NT2/D1 (cell line): ENCODE data around the gene CORO1C.

Experiments used
- SUZ12 ChIP-seq: IDR thresholded peaks from 2 replicates; pipeline ENCODE4 v1.6.1; 2011; ENCODE audit not compliant: insufficient read length, insufficient read depth; ENCODE audit errors: extremely low read depth
- YY1 ChIP-seq: IDR thresholded peaks from 2 replicates; pipeline ENCODE4 v1.6.1; 2011; ENCODE audit not compliant: insufficient read length, insufficient read depth
- ZNF274 ChIP-seq: IDR thresholded peaks from 2 replicates; pipeline ENCODE4 v1.6.1; 2011; ENCODE audit warnings: mild to moderate bottlenecking, low read depth, low read length

- TF ChIP-seq ZNF274 (no peak), YY1 (no peak), SUZ12 (no peak)
Observed at GRCh38 chr12:108701779-108702441, 29.4 kb downstream of the CORO1C start.
